Activated naive CD4-positive, alpha-beta T cell treated with anti-CD3 and anti-CD28 coated beads, Interleukin-2, amount 50 U/mL, for 16 hours (primary cell): Measurements from ENCODE around the gene SBF2.

ENCODE experiments used
- DNase-seq: peaks from one replicate; pipeline ENCODE4 v3.0.0-alpha.2; 2020

The SBF2 gene

DNA sequence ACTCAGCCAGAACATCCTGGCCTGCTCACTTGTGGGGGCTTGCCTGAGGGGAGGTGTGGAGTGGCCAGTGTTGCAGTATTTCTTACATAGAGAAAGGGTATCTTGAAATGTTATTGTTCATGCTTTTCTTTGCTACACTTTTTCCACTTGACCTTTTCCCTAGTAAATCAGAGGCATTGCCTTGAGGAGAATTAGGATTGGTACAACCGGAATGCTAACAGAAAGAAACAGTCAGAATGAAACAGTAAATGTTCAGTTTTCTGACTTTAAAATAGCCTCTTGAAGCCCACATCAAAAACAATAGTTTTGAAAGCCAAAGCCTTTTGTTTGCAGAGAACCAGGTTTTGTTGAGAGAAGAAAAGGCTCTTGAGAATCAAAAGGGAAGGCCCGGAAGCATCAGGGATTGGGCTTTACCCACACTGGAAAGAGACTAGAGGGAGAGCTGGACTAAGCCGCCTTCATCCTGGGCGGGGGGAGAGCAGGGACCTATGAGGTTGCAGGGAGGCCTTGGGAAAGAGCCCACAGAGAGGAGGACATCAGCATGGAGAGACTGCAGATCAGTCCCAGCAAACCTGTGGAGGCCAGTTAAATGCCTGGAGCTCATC, 23.2 kb upstream of the SBF2 start:
- no peak for DNase-seq

DNA sequence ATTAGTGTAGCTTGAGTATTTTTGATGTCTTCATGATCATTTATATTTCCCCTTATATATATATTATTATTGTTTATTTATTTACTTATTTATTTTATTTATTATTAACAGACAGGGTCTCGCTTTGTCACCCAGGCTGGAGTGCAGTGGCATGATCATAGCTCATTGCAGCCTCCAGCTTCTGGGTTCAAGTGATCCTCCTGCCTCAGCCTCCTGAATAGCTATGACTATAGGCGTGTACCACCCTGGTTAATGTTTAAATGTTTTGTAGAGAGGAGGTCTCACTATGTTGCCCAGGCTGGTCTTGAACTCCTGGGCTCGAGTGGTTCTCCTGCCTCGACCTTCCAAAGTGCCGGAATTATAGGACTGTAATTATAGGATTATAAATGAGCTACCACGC, 21.1 kb upstream of the SBF2 start:
- no peak for DNase-seq

DNA sequence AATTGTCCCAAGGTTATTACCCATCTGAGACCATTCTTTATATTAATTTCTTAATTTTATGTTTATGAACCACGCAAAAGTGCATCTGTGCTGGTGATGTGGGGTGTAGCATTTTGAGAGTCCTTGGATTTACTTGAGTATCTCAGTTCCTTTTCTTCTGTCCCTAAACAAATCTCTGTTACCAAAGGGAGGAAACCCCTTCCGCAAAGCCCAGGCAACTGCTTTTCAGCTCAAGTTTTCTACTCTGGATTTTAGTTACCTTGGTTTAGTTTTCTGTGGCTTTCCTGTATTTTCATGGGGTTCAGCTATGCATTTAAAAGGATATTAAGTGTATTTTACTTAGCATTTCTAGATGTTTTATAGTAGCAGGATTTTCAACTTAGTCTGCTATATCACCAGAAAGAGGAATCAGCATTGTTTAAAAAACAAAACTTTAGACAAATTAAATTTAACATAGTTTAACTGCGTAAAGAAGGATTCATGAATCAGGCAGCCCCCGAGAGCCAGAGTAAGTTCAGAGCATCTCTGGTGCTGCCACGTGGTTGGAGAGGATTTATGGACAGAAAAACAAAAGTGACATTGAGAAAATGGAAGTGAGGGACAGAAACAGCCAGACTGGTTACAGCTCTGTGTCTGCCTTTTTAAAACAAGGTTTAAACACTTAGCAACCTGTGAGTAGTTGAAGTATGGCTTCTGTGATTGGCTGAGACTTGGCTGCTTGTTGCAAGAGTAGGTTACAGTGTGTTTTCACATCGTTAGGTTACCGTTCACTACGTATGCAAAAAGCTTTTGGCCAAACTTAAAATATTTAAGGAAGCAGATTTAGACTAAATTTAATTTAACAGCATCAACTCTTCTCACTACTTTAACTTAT, 20.4 kb upstream of the SBF2 start:
- no peak for DNase-seq

DNA sequence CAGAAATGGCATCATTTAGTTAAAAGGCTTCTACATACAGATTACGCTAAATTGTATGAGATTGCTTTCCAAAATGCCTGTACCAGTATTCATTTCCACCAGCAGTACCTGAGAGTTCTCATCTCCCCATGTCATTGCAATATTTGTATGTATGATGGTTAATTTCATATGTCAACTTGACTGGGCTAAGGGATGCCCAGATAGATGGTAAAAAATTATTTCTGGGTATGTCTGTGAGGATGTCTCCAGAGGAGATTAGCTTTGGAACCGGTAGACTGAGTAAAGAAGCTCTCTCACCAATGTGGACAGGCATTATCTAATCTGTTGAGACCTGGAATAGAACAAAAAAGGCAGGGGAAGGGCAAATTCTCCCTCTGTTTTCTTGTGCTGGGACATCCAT, 17.8 kb upstream of the SBF2 start:
- DNase-seq = no peak

DNA sequence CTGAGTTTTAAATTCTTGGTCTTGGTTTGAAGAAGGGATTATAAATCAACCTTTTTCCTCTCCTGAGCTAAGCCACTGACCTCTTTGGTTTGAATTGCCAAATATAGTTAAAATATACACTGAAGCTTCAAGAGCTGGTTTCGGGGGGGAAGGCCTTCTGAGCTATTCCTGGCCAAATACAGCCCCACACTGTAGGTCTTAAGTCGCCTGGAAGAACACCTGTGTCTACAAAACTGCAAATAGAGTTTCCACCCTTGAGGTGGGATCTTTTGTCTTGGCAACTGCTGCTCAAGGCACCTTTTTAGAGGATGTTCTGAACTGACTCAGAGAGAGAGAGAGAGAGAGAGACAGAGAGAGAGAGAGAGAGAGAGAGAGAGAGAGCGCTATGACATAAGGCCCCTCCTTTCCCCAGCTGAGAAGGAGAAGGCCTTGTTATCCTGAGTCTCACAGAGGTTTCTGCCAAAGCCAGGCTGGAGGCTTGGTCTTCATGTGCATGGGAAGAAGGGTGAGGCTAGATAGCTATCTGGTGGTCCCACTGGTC, 16.4 kb upstream of the SBF2 start:
- DNase-seq = no peak

DNA sequence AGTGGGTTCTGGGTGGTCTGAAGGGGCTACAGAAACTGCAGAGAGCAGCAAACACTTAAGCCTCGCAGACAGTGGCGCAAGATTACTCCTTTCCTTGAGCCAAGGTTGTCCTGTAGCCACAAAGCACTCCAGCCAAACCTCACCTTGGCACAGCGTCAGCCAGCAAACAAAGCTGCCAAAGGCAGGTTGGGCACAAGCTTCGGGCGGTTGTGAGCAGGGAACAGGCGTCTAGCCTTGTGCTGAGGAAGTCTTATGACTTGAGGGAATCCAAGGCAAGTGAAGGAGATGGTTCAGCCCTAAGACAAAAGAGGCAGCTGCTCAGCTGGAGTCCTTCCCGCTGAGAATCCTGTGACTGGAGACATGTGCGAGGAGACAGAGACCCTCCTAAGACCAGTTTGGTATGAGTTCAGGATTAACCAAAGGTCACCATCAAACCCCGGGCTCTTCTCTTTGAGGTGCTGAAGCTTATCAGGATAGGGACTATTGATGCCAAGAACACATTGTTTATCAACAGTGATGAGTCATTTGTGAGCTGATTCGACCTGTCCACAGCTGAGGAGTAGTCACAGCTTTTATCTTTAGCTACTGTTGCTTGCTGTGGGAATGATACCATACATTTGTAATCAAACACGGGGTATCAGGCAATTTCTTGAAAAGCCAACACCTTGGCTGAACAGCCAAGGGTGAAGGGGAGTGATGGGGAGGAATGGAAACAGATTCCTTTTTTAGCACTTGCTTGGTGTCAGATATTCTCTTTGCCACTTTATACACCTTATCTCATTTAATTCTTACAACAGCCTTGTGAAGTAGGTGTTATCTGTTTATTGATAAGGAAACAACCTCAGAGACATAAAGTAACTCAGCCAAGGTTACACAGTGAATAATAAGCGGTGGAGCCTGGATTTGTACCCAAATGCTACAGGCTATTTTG, 15.4 kb upstream of the SBF2 start:
- DNase-seq = no peak

DNA sequence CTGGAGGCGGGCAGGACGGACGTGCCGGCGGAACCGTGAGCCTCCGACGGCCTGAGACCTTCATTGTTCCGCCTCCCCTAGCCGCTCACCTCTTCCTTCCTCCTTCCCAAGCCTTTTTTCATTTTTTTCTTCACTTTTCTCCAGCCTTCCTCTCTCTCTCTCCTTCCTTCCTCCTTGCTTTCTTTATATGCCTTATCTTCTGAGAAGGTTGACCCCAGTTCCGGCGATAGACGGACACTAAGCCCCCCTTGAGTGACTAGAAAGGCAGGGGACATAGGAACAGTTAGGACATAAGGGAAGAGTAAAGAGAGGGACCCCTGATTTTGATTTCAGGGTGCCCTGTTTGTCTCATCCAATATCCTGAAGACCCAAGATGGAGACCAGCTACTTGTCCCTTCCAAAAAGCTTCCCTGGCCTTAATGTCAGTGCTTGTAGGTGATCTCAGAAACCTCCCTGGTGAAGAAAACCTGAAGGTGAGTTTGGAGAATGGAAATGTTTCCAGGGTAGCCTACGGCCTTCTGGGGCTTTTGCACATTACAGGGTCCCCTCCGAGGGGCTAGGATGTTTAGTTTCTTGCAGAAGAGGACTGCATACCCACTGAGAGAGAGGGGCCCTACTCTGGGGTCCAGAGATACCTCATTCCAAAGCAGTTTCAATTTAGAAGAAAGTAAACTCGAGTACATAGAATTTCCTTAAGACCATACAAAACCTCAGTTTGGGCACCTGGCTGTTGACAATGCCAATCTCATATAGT, 14.4 kb upstream of the SBF2 start:
- DNase-seq = no peak

DNA sequence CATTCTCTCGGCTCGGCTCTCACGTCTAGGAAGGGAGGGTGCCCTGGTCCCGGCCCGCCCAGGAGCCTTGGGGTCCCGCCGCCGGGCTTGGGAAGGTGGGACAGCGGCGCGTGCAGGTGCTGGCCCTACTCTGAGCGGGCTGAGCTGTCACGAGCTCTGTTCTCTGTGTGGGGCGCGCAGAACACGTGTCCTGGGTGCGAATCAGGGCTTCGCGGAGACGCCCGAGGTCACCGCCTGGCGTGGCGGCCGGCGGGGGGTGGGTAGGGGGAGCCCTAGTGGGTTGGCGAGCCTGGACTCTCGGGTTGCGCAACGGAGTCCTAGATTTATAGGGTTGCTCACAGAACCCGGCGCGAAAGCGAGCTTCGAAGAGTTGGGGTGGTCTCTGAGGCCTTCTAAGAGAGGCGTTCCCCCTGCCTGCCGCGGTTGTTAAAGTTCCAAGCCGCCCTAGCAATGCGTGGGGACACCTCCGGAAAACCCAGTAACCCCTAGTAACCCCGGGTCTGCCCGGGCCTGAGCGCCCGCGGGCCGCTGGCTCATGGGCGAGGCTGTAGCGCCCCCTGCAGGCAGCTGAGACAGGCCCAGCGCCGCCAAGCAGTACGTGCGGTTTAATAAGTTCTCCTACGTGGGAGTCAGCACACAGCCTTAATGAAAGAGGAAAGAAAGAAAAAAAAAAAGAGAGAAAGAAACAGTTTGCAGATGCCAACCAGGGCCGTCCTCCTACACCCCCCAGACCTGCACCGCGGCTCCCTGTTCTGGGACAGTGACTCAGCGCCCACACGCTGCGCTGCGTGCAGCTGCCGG, 13.6 kb upstream of the SBF2 start:
- peak; percentile 87 for DNase-seq

DNA sequence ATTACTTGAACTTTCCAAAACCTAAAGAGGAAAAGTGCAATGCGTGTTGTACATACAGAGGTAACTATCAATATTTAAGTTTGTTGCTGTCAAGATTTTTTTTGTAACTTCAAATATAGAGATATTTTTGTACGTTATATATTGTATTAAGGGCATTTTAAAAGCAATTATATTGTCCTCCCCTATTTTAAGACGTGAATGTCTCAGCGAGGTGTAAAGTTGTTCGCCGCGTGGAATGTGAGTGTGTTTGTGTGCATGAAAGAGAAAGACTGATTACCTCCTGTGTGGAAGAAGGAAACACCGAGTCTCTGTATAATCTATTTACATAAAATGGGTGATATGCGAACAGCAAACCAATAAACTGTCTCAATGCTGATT, 13.0 kb upstream of the SBF2 start:
- DNase-seq = no peak

DNA sequence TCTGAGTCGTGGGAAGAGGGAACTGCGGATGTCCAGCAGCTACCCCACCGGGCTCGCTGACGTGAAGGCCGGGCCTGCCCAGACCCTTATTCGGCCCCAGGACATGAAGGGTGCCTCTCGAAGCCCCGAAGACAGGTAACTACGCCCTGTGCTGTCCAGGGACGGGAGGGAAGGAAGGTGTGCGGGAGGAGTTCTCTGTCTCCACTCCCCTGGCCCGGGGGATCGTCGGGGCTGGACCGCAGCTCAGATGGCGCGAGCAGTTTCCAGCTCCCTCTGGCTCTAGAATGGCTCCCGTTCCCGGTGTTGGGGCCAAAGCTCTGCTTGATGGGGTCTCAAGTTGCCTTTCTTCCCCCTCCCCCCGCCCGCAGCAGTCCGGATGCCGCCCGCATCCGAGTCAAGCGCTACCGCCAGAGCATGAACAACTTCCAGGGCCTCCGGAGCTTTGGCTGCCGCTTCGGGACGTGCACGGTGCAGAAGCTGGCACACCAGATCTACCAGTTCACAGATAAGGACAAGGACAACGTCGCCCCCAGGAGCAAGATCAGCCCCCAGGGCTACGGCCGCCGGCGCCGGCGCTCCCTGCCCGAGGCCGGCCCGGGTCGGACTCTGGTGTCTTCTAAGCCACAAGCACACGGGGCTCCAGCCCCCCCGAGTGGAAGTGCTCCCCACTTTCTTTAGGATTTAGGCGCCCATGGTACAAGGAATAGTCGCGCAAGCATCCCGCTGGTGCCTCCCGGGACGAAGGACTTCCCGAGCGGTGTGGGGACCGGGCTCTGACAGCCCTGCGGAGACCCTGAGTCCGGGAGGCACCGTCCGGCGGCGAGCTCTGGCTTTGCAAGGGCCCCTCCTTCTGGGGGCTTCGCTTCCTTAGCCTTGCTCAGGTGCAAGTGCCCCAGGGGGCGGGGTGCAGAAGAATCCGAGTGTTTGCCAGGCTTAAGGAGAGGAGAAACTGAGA, 12.2 kb upstream of the SBF2 start:
- no peak for DNase-seq

DNA sequence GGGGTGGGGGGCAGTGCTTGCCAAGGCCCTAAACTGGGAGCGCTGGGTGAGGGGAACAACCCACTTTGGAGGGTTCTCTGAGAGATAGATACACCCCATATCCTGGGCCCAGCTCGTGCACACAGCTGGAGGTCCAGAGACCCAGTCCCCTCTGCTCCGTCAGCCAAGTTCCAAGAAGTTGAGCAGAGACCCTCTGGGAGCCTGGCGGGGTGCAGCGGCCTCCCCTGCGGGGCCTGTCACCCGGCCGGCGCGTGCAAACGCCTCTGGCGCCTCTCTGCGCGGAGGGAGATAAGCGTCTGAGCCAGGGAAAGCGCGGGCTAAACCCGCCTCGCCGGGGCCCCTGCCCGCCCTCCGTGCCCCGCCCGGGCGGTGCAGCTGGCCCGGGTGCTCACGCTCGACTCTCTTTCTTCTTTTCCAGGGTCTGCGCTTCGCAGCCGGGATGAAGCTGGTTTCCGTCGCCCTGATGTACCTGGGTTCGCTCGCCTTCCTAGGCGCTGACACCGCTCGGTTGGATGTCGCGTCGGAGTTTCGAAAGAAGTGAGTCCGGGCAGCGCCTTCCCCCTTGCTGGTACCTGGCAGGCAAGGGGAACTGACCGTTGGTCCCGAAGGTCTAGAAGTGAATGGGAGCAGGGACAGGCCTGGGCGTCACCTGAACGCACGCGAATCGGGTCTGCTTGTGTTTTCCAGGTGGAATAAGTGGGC, 11.4 kb upstream of the SBF2 start:
- peak; percentile 28 for DNase-seq

DNA sequence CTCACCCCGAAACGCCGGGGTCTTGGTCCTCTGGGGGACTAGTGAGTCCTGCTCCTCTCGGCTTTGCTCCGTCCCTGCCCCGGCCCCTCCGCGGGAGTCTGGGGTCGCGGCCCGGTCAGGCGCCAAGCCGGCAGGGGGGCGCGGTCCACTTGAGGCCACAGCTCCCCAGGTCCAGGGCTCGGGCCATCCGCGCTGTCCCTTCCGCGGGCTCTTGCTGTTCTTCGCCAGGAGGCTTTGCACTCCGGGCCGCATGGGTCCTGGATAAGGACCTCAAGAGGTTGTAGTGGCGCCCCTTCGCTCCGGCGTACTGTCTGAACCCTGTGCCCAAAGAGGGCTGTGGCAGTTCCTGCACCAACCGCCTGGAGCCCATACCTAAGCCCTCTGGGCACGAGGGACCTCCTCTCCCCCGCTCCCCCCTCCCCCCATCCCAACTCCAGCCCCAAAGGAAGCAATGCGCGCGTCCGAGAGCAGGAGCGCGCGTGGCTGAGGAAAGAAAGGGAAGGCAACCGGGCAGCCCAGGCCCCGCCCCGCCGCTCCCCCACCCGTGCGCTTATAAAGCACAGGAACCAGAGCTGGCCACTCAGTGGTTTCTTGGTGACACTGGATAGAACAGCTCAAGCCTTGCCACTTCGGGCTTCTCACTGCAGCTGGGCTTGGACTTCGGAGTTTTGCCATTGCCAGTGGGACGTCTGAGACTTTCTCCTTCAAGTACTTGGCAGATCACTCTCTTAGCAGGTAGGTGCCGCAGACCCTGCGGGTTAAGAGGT, 10.7 kb upstream of the SBF2 start, which contains the start of gene ADM:
Gene ADM (plus strand): TSS at position 579 of the 767 bp plus-strand sequence. CDS start 628 bp downstream, outside the sequence.
- DNase-seq = peak; percentile 46

DNA sequence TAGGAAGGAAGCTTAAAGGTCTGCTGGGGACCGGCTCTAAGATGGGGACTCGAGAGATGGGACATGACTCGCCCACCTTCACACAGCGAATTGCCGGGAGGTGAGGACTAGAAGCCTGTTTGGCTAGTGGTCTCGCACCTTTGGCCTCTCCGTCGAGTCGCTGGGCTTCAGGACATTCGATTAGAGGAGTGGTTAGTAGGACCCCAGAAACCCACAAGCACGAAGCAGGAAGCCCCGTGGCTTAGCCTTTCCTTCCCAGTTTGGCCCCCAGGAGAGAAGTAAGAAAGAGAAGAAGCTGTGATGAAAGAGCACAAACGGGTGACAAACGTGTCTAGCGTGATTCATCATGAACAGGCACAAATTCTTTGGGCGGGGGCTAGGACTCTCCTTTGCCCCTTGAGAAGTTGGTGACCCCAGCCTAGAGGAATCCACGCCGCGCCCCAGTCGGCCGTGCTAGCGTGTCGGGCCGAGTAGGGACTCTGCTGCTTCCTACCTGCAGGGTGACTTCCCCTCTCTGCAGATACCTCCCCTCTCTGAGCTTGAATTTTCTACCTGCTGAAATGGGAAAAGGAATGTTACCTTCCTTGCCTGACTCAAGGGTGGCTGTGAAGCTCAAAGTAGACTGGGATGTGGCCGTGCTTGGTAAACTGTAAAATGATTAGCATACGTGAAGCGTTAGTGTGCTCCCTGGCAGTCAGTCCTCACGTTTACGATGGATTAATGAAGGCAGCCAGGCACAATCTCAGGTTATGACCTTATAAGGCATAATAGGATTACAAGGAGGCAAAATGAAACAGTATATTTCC, 9.7 kb upstream of the SBF2 start:
- DNase-seq = peak; percentile 37

DNA sequence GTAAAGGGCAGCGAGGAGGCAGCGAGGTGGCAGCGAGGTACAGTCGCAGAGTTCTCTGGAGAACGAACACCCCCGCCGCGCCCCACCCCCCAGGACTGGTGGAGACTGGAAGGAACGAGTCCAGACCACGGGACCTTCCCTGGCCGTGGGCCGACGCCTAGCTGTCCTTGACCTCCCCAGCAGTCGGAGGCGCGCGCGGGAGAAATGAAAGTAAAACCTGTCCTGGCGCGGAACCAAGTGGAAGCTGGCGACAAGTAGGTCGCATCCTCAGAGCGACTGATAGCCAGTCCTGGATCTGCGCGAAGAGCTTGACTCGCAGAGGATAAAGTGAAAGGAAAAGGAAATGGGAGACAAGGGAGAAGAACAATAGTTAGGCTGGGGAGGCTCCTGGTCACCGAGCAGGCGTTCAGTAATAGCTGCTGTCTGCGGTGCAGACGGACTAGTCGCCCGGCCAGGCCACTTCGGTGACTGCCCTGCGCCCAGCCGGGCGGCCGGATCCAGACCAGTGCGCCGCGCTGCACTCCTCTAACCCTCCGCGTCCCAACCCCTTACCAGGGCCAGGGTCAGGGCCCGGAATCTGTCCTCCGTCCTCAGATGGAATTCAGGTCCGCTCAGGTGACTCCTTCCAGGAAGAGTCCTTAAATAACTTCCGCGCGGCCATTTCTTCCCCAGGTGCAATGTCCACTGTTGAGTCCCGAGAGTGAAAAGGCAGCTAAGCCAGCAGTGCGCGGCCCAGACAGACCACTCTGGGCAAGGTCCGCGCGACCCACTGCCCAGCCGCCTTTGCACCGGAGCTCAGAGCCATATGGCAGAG, 8.9 kb upstream of the SBF2 start:
- DNase-seq = peak; percentile 59

DNA sequence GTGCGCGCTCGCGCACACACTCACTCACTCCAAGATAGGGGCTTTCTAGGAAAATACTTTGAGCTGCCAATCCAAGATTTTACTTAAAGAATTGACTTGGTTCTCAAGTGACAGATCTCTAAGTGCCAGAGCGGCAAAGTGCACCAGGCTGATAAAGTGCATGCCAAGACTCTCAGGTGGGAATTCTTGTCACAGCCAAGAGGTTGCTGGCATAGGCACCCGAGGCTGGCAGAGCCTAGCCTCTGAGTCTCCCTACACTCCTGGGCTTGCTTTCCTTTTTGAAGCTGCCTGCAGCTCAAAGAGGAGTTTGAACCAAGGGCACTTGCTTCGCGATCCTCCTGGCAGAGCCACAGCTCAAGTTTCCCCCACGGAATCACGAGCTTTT, 8.3 kb upstream of the SBF2 start:
- DNase-seq = no peak

DNA sequence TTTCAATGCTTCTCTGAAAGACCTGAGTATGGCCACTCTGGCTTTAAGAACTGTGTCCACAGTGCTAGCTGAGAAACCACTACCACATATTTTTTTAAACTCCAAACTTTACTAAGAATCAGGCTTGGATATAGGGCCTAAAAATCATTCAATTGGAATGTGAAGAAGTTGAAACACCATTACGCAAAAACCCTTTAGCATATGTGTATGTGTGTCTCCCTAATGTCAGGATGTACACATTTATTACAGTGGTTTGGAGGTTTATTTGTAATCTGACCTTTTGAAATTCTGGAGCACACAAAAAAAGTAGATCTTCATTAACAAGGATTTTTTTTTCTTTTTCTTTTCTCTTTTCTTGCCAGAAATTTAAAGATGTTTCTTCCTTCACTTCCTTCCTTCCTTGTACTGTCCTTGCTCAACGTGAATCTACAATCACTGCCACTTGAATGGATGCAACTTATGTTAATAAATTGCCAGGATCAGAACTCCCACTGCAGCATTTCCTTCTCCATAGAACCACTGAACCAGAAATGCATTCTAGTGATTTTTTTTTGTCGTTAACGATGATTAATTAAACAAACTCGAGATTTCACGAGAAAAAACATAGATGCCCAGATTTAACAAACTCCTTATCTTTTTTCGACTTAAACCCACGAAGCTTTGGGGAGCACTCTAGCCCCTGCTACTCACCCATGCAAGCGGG, 7.8 kb upstream of the SBF2 start:
- no peak for DNase-seq
